Astrocyte of the hippocampus (primary cell): ENCODE results near the gene ABCC4.
A peak's percentile ranks its signal among the peaks of the same experiment; 100 is the strongest.

ENCODE experiments used
- DNase-seq: peaks from one replicate; pipeline ENCODE4 v3.0.0; 2011; ENCODE audit warnings: low read depth, low spot score

Gene ABCC4

DNA sequence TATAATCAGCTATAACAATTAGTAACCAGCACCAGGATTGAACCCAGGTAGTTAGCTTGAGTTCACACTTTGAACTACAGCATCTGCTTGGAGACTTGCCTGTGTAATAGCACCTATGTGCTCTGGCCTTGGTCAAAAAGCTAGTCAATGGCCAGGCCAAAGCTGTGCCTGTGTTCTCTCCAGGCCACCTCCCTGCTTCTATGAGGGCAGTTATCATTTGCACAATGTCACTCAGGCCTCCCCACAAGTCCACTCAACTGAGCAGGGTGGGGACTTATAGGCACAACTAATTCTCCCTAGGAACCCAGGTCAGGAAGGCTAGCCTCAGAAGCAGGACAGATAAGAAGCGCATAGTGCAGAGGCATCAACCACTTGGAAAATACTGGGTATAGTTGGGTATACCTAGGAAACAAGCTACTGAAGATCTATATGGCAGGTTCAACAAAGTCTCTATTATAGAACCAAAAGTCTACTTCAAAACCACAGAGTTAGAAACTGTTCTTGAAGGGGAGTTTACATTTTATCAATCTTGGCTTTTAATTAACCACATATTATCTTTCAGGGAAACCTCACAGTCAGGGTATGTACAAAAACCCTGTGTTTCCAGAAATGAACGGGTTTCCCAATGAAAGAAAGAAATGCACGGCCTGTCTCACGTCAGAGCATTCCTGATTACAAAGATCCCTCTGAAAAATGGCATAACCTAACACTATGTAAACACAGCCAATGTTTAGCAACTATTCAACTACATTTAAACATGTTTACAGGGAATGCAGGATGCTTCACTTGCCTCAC, 140.9 kb downstream of the ABCC4 start:
- DNase-seq = peak; percentile 85

DNA sequence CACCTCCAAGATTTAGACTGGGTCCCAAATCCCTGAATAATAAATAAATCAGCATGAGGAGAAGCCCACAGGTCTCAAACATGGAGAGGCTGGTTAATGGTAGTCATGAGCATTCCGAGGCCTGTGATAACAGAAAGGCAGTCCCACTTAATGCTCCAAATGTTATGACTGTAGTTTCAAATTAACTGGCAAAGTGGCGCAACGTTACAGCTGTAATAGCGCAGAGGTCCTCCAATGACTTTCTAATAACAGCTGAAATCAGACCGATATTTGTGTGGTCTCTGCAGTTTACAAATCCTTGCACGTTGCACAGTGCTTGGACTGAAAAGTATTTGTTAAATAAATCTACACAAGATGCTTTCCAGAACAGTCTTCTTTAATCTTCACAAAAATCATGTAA, 141.8 kb downstream of the ABCC4 start:
- DNase-seq = no peak

DNA sequence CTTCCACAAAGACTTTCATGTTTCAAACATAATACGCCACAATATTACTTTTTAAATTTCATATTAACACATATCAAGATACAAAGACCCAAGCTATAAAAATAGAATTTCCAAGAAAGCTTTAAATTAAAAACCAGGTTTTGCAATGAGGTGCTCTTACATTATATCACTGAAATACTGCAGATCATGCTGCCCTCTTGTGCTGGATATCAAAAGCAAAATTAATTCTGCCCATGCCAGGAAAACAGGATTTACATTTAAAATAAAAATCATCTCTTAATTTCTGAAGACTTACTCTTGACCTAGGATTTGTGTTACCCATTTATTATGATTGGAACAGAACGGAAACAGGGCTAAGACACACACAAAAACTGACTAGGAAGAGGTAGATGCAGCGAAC, 145.0 kb downstream of the ABCC4 start:
- peak; percentile 56 for DNase-seq

DNA sequence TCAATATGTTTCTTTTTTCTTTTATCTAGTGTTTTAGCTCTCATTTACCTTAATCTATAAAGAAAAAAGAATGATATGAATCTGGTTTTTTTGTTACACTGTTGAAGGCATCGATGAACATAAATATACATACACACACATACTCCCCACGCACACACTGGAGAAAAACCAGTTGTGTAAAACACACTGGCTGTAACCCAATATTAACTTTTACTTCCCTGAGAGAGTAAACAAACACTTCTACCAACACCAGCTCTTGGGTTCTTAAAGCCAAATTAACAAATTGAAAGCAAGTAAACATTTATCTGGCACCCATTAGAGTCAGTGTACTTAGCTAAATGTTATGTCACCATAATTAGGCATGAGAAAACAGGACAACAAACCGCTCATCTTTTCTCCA, 145.7 kb downstream of the ABCC4 start:
- DNase-seq = no peak

DNA sequence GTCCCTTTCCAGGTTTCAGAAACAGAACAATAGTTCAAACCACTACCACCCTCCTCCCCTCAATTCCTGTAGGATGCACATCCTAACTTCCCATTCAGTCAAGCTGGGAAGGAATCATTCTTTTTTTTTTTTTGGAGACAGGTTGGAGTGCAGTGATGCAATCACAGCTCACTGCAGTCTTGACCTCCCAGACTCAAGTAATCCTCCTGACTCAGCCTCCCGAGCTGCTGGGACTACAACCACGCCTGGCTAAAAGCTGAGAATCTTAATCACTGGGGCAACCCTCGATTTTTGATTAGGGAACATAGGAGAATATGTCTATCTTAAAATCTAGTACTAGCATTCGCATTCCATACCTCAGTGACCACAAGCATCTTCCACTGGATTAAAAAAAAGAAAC, 146.2 kb downstream of the ABCC4 start:
- DNase-seq = peak; percentile 26

DNA sequence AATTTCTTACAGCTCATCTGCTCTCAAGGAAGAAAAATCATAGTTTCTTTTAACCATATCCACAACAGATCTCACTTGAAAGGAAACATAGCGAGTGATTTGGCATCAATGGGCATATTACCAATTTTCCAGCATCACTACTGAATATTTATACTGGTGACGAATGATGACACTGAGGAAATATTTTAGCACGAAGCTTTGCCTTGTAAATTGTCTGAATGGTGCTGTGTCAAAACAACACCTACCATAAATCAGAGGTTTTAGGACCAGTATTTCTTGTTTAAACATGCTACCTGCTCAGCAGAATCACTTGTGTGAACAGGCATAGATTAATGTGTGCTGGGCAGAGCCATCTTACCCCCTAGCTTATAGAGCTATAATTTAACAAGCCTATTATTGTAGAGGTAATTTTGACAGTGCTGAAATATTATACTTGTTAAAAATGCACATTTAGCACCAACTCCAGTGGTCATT, 146.8 kb downstream of the ABCC4 start:
- peak; percentile 52 for DNase-seq

DNA sequence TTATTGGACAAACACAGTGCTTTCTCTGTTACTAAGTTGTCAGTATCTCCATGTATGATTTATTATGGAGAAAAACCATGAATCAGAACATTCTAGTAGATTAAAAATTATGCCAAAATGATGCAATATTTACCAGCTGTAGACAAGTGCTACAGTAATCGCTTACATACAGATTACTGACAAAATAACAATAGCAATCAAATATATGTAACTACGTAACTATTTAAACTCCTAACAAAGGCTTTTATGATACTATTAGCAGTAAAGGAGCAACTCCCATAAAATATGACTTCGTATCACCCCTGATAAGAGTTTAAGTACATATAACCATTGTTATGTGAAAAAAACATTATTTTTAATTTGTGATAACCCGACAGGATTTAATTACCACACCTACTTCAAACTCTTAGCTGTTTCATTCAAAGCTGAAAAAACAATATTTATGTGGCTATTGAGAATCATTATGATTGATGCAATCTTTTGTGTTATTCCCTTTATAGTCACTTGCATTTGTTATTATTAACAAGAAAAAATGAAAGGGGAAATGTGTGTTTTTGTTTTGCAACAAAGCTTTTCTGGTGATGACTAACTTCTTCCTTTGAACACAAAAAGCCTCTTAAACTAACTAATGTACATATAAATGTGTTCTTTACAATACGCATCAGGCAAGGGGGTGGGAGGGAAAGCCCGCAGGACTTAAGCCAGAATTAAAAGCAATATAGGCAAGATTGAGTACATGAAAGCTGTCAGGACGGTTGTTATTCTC, 147.4 kb downstream of the ABCC4 start:
- peak; percentile 29 for DNase-seq

DNA sequence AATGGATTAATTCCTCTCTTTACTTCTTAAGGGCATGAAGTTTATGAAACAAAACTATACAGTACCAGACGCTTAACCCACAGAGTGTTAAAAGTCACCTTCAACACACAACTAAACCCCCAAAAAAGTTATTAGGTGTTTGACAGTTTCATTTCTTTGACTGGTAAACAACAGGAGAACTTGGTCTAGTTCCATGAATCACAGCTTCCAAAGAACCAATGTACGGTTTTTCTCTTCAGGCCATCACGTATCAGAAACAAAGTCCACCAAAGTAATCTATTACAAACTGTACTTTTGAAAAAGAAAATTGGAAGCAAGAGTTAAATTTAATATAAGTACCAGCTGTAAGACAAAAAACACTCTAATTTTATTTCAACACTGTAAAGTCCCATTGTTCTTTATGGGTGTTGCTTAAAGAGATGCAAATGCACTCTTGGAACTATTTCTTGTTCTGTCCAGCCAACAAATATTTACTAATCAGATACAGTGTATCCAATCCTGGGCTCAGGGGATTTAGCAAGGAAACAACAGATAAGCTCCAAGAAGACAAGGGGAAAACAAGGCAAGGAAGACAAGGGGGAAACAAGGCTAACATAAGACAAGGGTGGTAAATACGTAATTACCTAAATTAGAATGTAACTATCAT, 149.2 kb downstream of the ABCC4 start:
- DNase-seq = no peak

DNA sequence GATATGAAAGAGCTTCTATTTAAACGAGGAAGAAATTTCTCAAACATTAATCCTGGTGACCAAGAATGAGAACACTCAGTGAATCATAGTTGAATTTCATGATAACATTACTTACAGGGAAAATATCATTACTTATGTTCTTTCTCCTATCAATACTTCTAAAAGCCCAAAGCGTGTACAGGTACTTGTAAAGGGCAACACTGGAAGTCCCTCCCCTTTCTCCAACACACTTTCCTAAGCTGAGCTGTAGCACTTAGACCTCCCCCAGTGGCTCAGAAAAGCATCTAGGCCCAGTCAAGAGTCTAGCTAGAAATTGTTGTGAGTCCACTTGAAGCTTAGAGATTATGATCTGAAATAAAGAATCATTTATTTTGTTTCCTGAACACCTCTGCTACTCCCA, 150.7 kb downstream of the ABCC4 start:
- DNase-seq = no peak

DNA sequence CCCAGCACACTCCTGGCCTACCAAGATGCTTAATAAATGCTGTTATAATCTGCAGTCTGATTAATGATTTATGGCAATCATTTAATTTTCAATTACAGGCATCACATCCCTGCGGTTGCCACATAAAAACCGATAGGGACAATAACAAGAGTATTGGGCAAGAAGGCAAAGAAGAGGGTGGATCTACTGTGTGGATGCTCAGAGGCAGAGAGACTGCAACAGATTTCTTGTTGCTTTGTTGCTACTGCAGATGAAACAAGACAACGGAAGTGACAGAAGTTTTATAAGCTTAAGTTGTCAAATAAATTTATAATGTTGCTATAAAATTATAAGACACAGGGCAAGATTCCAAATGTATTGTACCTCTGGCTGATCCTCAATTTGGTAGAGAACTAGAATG, 154.8 kb downstream of the ABCC4 start:
- no peak for DNase-seq

DNA sequence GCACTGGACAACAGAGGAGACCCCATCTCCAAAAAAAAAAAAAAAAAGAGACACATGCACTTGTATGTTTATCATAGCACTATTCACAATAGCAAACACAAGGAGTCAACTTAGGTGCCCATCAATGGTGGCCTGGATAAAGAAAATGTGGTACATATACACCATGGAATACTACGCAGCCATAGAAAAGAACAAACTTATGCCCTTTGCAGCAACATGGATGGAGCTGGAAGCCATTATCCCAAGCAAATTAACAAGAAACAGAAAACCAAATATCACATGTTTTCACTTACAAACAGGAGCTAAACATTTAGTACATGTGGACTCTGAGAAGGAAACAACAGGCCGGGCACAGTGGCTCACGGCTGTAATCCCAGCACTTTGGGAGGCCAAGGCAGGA, 155.7 kb downstream of the ABCC4 start:
- no peak for DNase-seq

DNA sequence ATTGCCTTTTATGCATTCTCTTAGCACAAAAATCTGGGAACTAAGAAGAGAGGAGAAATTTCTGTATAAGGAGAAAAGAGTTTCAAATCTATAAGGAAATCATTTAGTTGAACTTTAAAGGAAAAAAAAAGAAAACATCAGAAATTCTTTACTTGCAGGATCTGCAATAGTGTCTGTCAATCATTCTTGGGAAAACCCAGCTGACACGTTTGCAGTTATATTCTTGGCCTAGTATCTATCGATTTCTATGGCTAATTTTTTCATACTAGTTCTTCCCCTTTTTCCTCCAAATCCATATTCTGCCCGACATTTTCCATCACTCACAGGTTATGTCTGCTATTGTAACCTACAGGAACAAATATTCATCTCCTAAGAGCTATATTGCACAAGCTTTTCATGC, 160.7 kb downstream of the ABCC4 start:
- no peak for DNase-seq

DNA sequence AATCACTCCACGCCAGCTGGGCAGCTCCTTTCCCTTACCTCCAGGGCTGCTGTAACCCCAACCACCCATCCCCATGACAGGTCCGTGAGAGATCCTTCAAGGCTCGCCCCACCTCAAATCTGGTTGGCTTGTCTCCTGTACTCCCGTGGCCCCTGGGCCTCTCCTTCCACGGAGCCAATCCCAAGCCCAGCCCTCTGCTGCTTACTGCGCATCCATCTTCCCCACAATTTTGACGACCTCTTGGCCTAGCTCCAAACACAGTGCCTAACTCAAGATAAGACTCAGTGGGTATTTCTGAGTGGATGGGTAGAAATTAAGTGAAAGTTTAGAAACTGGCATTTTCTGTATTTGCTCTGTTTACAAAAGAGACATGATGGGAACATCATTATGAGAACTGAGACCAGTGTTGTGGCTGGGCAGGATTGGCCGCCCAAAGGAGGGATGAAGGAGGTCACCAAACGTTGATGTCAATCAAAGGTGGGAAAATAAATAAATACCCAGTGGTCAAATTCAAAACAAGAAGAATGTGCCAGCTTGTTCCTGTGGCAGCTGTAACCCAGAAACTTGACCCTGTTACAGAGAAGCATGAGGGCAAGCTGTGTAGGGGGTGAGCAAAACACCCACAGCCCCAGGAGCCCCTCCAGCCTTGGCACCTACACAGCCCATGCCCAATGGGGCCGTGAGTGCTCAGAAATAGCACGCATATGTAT, 162.2 kb downstream of the ABCC4 start:
- no peak for DNase-seq

DNA sequence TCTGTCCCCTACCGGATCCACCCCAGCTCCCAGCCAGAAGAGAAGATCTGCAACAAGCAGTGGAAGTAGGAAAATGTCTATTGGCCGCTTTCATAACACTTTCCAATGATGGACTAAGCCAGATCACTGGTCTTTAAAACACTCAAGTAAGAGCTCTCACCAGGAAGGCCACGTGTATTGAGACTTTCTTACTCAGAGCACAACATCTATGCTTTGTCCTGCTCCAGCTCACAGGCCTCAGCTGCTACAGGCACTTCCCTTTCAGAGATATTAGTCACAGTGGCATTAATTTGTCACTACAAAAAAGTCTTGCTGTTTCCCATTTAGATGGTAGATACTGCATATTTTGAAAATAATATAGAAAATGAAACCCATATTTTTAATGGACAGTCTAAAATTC, 164.2 kb downstream of the ABCC4 start:
- peak; percentile 25 for DNase-seq

DNA sequence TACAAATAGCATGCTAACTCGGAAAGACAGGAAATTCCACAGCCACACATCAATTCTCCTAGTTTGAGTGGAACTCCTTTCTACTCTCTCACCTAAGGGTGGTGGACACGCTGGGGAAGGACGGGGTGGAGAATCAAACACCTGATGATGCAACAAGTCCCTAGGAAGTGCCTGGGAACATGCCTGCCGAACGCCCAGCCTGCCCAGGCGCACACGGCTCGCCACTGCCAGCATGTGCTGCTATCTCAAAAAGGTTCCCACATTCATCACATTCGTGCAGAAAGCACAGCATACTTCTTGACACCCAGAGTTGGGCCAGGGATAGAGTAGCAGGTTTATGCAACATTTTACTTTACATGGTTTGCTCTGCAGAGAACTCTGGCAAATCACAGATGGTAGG, 164.6 kb downstream of the ABCC4 start:
- DNase-seq = no peak

DNA sequence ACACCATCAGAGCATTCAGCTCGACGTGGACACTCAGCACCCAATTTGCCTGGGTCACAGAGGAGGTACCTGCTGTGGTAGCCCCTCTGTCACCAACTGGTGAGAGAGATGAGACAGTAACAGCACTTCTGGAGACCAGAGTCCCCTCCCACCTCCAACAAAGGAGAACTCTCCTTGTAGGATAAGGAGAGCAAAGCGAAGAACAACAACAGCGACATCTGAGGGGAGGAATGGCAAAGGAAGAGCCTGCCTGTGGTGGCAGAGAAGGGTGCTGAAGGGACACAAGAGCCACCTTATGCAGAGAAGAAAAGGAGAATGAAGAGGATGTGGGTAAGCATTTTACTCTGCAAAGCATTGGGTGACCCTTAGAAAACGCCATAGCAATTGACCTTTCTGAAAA, 167.8 kb downstream of the ABCC4 start:
- DNase-seq = no peak

DNA sequence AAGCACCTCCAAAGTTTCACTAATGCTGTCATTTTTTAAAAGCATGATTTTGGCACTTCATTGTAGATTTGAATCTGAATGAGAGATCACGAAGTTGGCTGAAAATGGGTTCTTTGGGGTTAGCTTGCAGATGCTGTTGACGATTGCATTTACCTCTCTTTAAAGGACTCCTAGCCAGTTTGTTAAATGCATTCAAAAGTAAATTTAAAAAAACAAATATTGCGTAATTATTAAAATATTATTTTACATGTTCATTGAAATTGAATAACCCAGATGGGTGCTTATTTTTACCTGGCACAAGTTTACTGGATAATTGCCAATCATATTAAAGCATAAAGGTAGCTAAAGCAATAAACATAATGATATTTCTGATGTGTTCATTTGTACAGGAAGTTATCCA, 172.2 kb downstream of the ABCC4 start:
- DNase-seq = no peak

DNA sequence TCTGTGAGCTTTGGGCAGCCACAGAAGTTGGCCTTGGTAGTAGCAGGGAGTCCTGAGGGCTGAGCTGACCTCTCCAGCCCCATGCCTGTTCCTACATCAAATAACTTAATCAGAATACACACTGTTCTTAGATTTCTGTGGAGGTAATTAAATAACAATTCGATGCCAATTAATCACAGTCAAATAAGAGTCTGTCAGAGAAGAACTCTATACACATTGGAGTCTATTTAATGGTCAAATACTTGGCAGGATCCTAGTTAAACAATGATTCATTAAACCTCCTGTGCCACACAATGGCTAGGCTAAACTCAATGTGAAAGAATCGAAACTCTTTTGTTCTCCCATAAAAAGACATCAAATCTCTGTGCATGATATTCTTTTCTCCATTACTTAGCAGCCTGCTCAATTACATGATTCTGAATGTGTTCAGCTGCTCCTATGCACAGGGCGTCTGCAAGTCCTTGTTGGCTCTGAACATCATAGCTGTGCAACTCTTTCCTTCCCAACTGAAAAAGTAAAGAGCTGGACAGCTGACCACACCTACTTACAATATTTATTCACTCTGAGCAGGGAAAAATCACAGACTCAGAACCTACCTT, 173.1 kb downstream of the ABCC4 start:
- peak; percentile 77 for DNase-seq

DNA sequence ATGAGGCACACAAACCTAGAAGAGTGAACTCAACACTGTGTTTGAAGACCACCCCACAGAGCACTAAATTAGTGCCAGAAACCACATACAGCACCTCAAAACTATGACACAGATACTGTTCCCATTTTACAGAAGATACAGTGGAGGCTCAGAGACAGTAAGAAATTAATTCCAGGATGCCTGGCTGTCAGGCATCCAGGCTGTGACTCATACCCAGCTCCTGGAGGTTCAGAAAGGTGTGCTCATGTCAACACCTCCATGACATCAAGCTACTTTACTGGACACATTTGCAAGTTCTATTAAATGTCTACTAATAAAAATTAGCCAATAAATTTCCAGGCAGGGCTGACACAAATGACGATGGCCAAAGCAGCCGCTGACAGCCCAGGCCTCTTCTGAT, 176.3 kb downstream of the ABCC4 start:
- no peak for DNase-seq

DNA sequence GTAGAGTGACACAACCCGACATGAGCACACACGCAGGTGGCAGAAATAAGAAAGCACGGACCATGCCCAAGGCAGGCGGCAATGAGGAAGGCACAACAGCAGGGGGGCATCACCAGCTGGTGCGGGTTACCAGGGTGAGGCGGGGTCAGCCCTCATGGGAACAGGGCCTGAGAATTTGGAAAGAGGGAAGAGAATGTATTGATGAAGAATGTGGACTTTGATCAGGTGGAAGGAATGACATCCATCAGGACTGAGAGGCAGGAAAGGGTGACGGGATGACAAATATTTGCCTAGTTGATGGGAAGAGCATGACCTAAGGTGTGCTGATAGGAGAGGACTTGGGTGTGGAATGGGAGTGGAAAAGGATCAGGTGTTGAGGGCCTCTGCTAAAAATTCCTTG, 177.5 kb downstream of the ABCC4 start:
- DNase-seq = no peak

DNA sequence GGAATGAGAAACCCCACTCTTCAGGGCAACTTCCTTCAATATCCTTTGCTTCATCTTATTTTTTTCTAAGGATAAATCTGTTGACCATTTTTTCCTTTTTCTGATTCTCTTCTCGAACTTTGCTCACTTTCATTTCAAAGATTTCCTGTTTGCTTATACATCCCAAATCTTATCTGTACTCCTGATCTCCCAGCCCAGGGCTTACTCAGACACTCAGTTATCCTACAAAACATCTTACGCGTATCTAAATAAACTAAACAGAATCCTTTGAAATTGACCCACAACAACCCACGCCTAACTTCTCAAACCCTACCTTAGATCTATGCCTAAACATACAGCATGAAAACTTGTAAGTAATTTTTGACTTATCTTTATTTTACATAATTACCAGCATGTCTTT, 179.2 kb downstream of the ABCC4 start:
- DNase-seq = no peak

DNA sequence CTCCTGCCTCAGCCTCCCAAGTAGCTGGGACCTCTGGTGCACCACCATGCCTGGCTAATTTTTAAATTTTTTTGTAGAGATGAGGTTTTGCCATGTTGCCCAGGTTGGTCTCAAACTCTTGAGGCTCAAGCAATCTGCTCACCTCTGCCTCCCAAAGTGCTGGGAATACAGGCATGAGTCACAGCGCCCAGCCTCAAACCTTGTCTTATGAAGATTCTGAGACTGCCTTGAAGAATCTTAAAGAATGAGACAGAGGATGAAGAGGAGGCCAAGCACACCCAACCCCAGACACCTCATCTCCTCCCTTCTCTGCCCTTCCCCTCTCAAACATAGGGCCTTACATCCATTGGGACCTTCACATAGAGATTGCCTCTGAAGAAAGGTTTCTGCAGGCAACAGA, 179.7 kb downstream of the ABCC4 start:
- no peak for DNase-seq
